Upper lobe of left lung (tissue), 6 donors: ENCODE measurements around the gene PLD4. TPM values are rescaled to one million over a fixed set of nuclear protein-coding genes. Genes with fewer than 3 reads are reported as not detected.
"Not testable (repeated sequence)": the region's sequence is repeated elsewhere in the genome, so short reads cannot be mapped to it uniquely, and the experiment has no call there.

Source experiments
- ATAC-seq, 2 donors: fragments of 200-7000 bp; cut with Tn5 transposase; one replicate each; pipeline ENCODE4 v1.9.1; 2022; ENCODE audit warnings: mild to moderate bottlenecking in 2 of 2, moderate library complexity in 2 of 2; ENCODE audit not compliant: low FRiP score in 2 of 2
- DNase-seq, 2 donors: peaks; one replicate each; pipeline ENCODE4 v3.0.0-alpha.2; 2019 to 2020
- H3K27ac ChIP-seq, 4 donors: fragments of 200-600 bp; sonication (generic); one replicate each; pipeline ENCODE4 v1.5.1; 2016 to 2019
- H3K27me3 ChIP-seq, 4 donors: fragments of 200-600 bp; sonication (generic); one replicate each; pipeline ENCODE4 v1.5.1; 2017 to 2019
- H3K36me3 ChIP-seq, 4 donors: fragments of 200-600 bp; sonication (generic); one replicate each; pipeline ENCODE4 v1.5.1; 2016 to 2019
- H3K4me1 ChIP-seq, 4 donors: fragments of 200-600 bp; sonication (generic); one replicate each; pipeline ENCODE4 v1.5.1; 2018 to 2019
- H3K4me3 ChIP-seq, 4 donors: fragments of 200-600 bp; sonication (generic); one replicate each; pipeline ENCODE4 v1.5.1; 2017 to 2019; ENCODE audit warnings: mild to moderate bottlenecking in 2 of 4, moderate library complexity in 1 of 4
- H3K9me3 ChIP-seq, 4 donors: fragments of 200-600 bp; sonication (generic); one replicate each; pipeline ENCODE4 v1.5.1; 2018 to 2019
- EP300 ChIP-seq, 4 donors: sonication (generic); formaldehyde crosslinking; IDR thresholded peaks; one replicate each; pipeline ENCODE4 v1.5.1; 2017; ENCODE audit warnings: antibody characterized with exemption in 4 of 4, control low read depth in 2 of 4
- POLR2A ChIP-seq, 4 donors: fragments of 450-650 bp; IDR thresholded peaks; one replicate each; pipeline ENCODE4 v1.5.1; 2016 to 2017; ENCODE audit warnings: antibody characterized with exemption in 4 of 4, mild to moderate bottlenecking in 2 of 4
- POLR2AphosphoS5 ChIP-seq, 2 donors: sonication (generic); formaldehyde crosslinking; IDR thresholded peaks; one replicate each; pipeline ENCODE4 v1.5.1; 2017; ENCODE audit warnings: antibody characterized with exemption in 2 of 2
- WGBS, 2 donors: methylation state at CpG; one replicate each; pipeline ENCODE4 v1.1.5; 2017 to 2018; 5-methylcytosine and 5-hydroxymethylcytosine counted together
- total RNA-seq, 6 donors: library from RNA; depleted of rRNA in 4 of 6; stranded (reverse); fragments of >200 nt in 4 of 6; gene quantifications; one replicate each; pipeline versions ENCODE4 v1.1.0 to v1.2.1, GENCODE V29; 2016 to 2021
- TF ChIP-seq, protein P1 (sequence below), 6 experiments: fragments of 450-650 bp in 4 of 6; fragments of 200-600 bp in 2 of 6; sonication (generic) in 2 of 6; IDR thresholded peaks; one replicate each; pipeline ENCODE4 v1.5.1; 2016 to 2019; ENCODE audit warnings: antibody characterized with exemption in 6 of 6
- donor health status: DM: no; HTN: no; CAD: no; lungs with moderate emphysema.
- donor health status: DM: no; HTN: yes; CAD: no; lungs with severe emphysema.

The PLD4 gene
- total RNA-seq, 6 donors from 2014 or later = under 0.01 to 6.1 (median 2.5) TPM; not detected in 3

DNA sequence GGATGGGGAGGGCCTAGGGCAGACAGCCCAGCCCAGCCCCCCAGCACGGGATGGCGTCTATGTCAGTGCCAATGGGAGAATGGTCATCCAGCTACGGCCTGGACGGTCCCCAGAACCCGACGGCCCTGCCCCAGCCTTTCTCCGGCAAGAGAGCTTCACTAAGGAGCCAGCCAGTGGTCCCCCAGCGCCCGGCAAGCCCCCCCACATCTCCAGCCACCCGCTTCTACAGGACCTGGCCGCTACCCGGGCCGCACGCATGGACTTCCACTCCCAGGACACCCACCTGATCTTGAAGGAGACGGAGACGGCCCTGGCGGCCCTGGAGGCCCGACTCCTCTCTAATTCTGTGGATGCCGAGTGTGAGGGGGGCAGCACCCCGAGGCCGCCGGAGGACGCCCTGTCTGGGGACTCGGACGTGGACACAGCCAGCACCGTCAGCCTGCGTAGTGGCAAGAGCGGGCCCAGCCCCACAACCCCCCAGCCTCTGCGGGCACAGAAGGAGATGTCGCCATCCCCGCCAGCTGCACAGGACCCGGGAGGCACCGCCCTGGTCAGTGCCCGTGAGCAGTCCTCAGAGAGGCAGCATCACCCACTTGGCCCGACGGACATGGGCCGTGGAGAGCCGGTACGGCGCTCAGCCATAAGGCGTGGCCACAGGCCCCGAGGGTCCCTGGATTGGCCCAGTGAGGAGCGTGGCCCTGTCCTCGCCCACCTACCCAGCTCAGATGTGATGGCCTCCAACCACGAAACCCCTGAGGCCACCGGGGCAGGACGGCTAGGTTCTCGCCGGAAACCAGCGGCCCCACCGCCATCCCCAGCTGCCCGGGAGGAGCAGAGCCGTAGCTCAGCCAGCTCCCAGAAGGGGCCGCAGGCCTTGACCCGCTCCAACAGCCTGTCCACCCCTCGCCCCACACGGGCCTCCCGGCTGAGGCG lies 37.7 kb upstream of the PLD4 start:
- peaks cover 0 to 50% (median 41%) of the 10 kb centered on the region in 4 donors for H3K36me3 ChIP-seq
- H3K27ac ChIP-seq = no peak overlapping the region
- DNase-seq (peak; percentile 18 to 82), ATAC-seq (no peak)
- H3K4me1 ChIP-seq = peaks cover 0 to 2% (median 0%) of the 10 kb centered on the region in 4 donors
- no peak overlapping the region for H3K4me3 ChIP-seq
- H3K9me3 ChIP-seq = no peaks in the 10 kb centered on the region
- 96% methylated on average over 14 to 58 of the region's 59 CpGs for WGBS, 2 donors
- TF ChIP-seq EP300 (IDR thresholded peaks at IDR 0.05) = no peak
- TF ChIP-seq, protein P1, sequence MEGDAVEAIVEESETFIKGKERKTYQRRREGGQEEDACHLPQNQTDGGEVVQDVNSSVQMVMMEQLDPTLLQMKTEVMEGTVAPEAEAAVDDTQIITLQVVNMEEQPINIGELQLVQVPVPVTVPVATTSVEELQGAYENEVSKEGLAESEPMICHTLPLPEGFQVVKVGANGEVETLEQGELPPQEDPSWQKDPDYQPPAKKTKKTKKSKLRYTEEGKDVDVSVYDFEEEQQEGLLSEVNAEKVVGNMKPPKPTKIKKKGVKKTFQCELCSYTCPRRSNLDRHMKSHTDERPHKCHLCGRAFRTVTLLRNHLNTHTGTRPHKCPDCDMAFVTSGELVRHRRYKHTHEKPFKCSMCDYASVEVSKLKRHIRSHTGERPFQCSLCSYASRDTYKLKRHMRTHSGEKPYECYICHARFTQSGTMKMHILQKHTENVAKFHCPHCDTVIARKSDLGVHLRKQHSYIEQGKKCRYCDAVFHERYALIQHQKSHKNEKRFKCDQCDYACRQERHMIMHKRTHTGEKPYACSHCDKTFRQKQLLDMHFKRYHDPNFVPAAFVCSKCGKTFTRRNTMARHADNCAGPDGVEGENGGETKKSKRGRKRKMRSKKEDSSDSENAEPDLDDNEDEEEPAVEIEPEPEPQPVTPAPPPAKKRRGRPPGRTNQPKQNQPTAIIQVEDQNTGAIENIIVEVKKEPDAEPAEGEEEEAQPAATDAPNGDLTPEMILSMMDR (IDR thresholded peaks at IDR 0.05) = no peak
- no peak for TF ChIP-seq POLR2A (IDR thresholded peaks at IDR 0.05)
- no peak for TF ChIP-seq POLR2AphosphoS5 (IDR thresholded peaks at IDR 0.05)
- no peaks in the 10 kb centered on the region for H3K27me3 ChIP-seq

DNA sequence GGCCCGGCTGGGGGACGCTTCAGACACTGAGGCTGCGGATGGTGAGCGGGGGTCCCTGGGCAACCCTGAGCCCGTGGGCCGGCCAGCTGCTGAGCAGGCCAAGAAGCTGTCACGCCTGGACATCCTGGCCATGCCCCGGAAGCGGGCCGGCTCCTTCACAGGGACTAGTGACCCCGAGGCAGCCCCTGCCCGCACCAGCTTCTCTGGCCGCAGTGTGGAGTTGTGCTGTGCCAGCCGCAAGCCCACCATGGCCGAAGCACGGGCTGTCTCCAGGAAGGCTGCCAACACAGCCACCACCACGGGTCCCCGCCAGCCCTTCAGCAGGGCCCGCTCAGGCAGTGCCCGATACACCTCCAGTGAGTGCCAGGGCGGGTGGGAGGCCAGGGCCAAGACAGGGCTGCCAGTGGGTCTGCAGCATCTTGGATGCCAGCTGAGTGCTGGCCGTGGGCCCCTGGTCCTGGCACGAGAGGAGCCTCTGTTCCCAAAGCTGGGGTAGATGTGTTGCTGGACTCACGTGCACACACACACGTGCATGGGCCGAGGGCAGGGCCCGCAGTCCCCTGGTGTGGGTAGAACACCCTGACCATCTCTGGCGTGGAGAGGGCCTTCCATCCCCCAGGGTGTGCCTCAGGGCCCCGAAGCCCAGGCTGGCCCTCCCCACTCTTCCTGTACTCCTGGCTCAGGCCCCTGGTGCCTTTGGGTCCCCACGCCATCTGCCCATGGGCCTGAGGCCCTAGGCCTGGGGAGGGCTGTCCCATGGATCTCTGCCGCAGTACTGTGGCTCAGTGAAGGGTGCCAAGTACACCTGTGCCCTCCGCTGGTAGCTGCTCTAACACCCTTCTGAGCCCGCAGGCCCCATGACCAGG lies 36.8 kb upstream of the PLD4 start:
- ATAC-seq (no peak), DNase-seq (peak; percentile 20 to 85)
- Histone ChIP-seq H3K27ac (no peak overlapping the region), H3K9me3 (no peaks in the 10 kb centered on the region), H3K4me3 (no peak overlapping the region), H3K4me1 (no peaks in the 10 kb centered on the region), H3K27me3 (no peaks in the 10 kb centered on the region), H3K36me3 (peaks cover 0 to 50% (median 39%) of the 10 kb centered on the region in 4 donors)
- WGBS, 2 donors = 97 to 98% methylated on average over 9 to 12 of the region's 33 CpGs
- no peak for TF ChIP-seq EP300 (IDR thresholded peaks at IDR 0.05)
- no peak for TF ChIP-seq POLR2AphosphoS5 (IDR thresholded peaks at IDR 0.05)
- TF ChIP-seq, protein P1 (IDR thresholded peaks at IDR 0.05) = no peak
- no peak for TF ChIP-seq POLR2A (IDR thresholded peaks at IDR 0.05)

DNA sequence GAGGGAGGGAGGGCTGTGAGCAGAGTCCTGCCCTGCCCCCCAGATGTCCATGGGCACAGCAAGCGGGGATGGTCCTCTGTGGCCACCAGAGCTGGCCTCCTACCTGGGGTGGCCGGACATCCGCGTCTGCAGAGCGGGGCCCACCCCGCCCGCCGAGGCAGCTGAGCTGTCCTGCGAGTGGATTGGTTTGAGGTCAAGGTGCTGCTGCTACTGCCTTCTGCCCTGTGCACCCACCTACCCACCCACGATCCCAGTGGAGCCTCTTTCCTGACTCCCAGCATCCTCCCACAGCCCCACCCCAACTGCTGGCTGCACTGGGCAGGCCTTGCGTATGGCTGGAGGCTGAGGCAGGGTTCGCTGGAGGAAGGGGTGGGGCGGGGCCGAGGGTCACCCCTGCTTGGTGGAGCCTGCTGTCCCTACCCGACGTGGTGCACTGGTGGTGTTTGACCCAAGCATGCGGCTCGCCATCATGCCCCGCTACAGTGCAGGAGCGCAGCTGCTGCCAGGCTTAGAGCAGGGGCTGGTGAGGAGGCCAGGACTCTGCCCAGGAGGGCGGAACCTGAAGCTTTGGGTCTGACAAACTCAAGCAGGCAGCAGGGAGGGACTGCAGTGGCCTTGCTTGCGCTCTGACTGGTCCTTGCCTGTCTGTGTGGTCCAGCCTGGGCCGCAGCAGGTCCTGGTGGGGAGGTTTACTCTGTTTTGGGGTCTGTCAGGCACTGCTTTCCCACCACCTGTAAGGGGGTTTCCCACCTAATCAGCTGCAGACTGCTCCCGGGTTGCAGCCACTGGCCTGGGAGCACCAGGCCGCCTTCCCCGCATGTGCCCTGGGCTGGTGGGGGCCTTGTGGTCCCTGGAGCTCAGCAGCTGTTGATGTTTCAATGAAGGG lies 35.9 kb upstream of the PLD4 start:
- H3K4me3 ChIP-seq = no peak overlapping the region
- H3K27ac ChIP-seq = no peak overlapping the region
- peak; percentile 19 to 72 for DNase-seq
- H3K27me3 ChIP-seq = no peaks in the 10 kb centered on the region
- H3K9me3 ChIP-seq = no peaks in the 10 kb centered on the region
- no peak for TF ChIP-seq POLR2AphosphoS5 (IDR thresholded peaks at IDR 0.05)
- TF ChIP-seq EP300 (IDR thresholded peaks at IDR 0.05) = no peak
- TF ChIP-seq, protein P1 (IDR thresholded peaks at IDR 0.05) = no peak
- no peak for TF ChIP-seq POLR2A (IDR thresholded peaks at IDR 0.05)
- H3K4me1 ChIP-seq = no peaks in the 10 kb centered on the region
- peaks cover 0 to 43% (median 32%) of the 10 kb centered on the region in 4 donors for H3K36me3 ChIP-seq
- WGBS, 2 donors = 91 to 99% methylated on average over 15 to 24 of the region's 26 CpGs
- no peak for ATAC-seq

- Histone ChIP-seq H3K36me3 (peaks cover 0 to 40% (median 27%) of the 10 kb centered on the region in 4 donors), H3K4me3 (no peak overlapping the region), H3K4me1 (no peaks in the 10 kb centered on the region), H3K9me3 (no peaks in the 10 kb centered on the region), H3K27me3 (no peaks in the 10 kb centered on the region), H3K27ac (no peak overlapping the region)
- ATAC-seq = no peak
- 94% methylated on average over 21 to 23 of the region's 23 CpGs for WGBS, 2 donors
- peak in 1 of 2 donors; percentile 76 for DNase-seq
- TF ChIP-seq POLR2AphosphoS5 (IDR thresholded peaks at IDR 0.05) = no peak
- TF ChIP-seq, protein P1 (IDR thresholded peaks at IDR 0.05) = no peak
- no peak for TF ChIP-seq EP300 (IDR thresholded peaks at IDR 0.05)
- no peak for TF ChIP-seq POLR2A (IDR thresholded peaks at IDR 0.05)
Observed at GRCh38 chr14:104889375-104889757, 35.3 kb upstream of the PLD4 start.

GRCh38 chr14:104890292-104890691 lies 34.4 kb upstream of the PLD4 start:
- not testable (repeated sequence) for DNase-seq, ATAC-seq, H3K27ac ChIP-seq, H3K4me3 ChIP-seq, H3K9me3 ChIP-seq, H3K27me3 ChIP-seq, H3K4me1 ChIP-seq
- H3K36me3 ChIP-seq = peaks cover 0 to 37% (median 27%) of the 10 kb centered on the region in 4 donors
